Measurements from ENCODE around the gene MAML1. TPM values are rescaled to one million over a fixed set of nuclear protein-coding genes. Genes with fewer than 3 reads are reported as not detected.

MAML1 gene
- total RNA-seq, 3 donors from 2014 or later (not counting 1 experiment from before 2014, with no cell fraction given): 28.8 to 45.4 (median 37.6) TPM

- H3K4me1 Mint-ChIP-seq: peaks cover 41 to 55% of the 10 kb centered on the region in 2 donors
- peak overlapping the region in 1 of 2 donors; percentile 14 for H3K27ac Mint-ChIP-seq
- intact Hi-C loops (cut with micrococcal nuclease): loop anchor here (2.0 kb wide), 2 partner anchors 35 to 147 kb away; no protein-coding TSS in a partner anchor
- no peaks in the 10 kb centered on the region for H3K27me3 Mint-ChIP-seq (ENCODE audit: low read depth in 2 of 2)
- 43% methylated on average over 10 of the region's 10 CpGs for WGBS (ENCODE audit: insufficient coverage)
- no peaks in the 10 kb centered on the region for H3K27me3 ChIP-seq (ENCODE audit: control insufficient read depth, insufficient read depth, low read length)
- ATAC-seq (peak; percentile 19 to 59 (median 43)), DNase-seq (peak in 1 of 2 donors; percentile 55)
- H3K4me3 ChIP-seq (ENCODE audit: low read length): no peak overlapping the region
- H3K9me3 ChIP-seq (ENCODE audit: control insufficient read depth, insufficient read depth, low read length): no peaks in the 10 kb centered on the region
- H3K4me1 ChIP-seq (ENCODE audit: control insufficient read depth, insufficient read depth, low read length): peaks cover 31% of the 10 kb centered on the region
- H3K4me3 Mint-ChIP-seq: no peak overlapping the region
- no peak for TF ChIP-seq CTCF (IDR thresholded peaks at IDR 0.05)
- H3K36me3 ChIP-seq (ENCODE audit: control insufficient read depth, insufficient read depth, low read length): peaks cover 21% of the 10 kb centered on the region
- H3K9me3 Mint-ChIP-seq: no peaks in the 10 kb centered on the region
- no peaks in the 10 kb centered on the region for H3K36me3 Mint-ChIP-seq
- H3K27ac ChIP-seq (ENCODE audit: low read length): no peak overlapping the region
Measured at GRCh38 chr5:179762079-179762780, 29.6 kb downstream of the MAML1 start.

GRCh38 chr5:179762781-179763176 is 30.2 kb downstream of the MAML1 start:
- TF ChIP-seq CTCF (IDR thresholded peaks at IDR 0.05): no peak
- no peak for DNase-seq
- ATAC-seq: no peak
- intact Hi-C loops (cut with micrococcal nuclease): loop anchor here (2.0 kb wide), 2 partner anchors 34 to 146 kb away; no protein-coding TSS in a partner anchor
- H3K9me3 Mint-ChIP-seq: no peaks in the 10 kb centered on the region
- H3K27ac Mint-ChIP-seq: peak overlapping the region in 1 of 2 donors; percentile 14
- H3K36me3 ChIP-seq (ENCODE audit: control insufficient read depth, insufficient read depth, low read length): peaks cover 27% of the 10 kb centered on the region
- H3K4me1 Mint-ChIP-seq: peaks cover 41 to 55% of the 10 kb centered on the region in 2 donors
- H3K36me3 Mint-ChIP-seq: no peaks in the 10 kb centered on the region
- no peak overlapping the region for H3K27ac ChIP-seq (ENCODE audit: low read length)
- WGBS (ENCODE audit: insufficient coverage): no CpG with 5 or more reads among the region's 3 CpGs
- H3K4me3 Mint-ChIP-seq: no peak overlapping the region
- no peaks in the 10 kb centered on the region for H3K9me3 ChIP-seq (ENCODE audit: control insufficient read depth, insufficient read depth, low read length)
- no peaks in the 10 kb centered on the region for H3K27me3 ChIP-seq (ENCODE audit: control insufficient read depth, insufficient read depth, low read length)
- H3K4me3 ChIP-seq (ENCODE audit: low read length): no peak overlapping the region
- H3K4me1 ChIP-seq (ENCODE audit: control insufficient read depth, insufficient read depth, low read length): peaks cover 31% of the 10 kb centered on the region
- H3K27me3 Mint-ChIP-seq (ENCODE audit: low read depth in 2 of 2): no peaks in the 10 kb centered on the region

- Mint-ChIP-seq H3K27ac (no peak overlapping the region), H3K4me3 (no peak overlapping the region), H3K27me3 (ENCODE audit: low read depth in 2 of 2) (no peaks in the 10 kb centered on the region), H3K9me3 (no peaks in the 10 kb centered on the region), H3K4me1 (peaks cover 41 to 55% of the 10 kb centered on the region in 2 donors), H3K36me3 (no peaks in the 10 kb centered on the region)
- Histone ChIP-seq H3K9me3 (ENCODE audit: control insufficient read depth, insufficient read depth, low read length) (no peaks in the 10 kb centered on the region), H3K4me1 (ENCODE audit: control insufficient read depth, insufficient read depth, low read length) (peaks cover 31% of the 10 kb centered on the region), H3K27me3 (ENCODE audit: control insufficient read depth, insufficient read depth, low read length) (no peaks in the 10 kb centered on the region), H3K36me3 (ENCODE audit: control insufficient read depth, insufficient read depth, low read length) (peaks cover 31% of the 10 kb centered on the region), H3K27ac (ENCODE audit: low read length) (no peak overlapping the region), H3K4me3 (ENCODE audit: low read length) (no peak overlapping the region)
- TF ChIP-seq CTCF (IDR thresholded peaks at IDR 0.05): peak; percentile 84
- WGBS (ENCODE audit: insufficient coverage): 52% methylated on average over 9 of the region's 10 CpGs
- peak; percentile 24 to 80 for DNase-seq
- peak; percentile 72 to 92 (median 84) for ATAC-seq
- intact Hi-C loops (cut with micrococcal nuclease): loop anchor here (2.0 kb wide), 2 partner anchors 33 to 145 kb away; no protein-coding TSS in a partner anchor
Measured at GRCh38 chr5:179763215-179763945, 30.8 kb downstream of the MAML1 start.
